HCT116 (cell line): ENCODE data around the gene RPL4. TPM values are rescaled to one million over a fixed set of nuclear protein-coding genes. Genes with fewer than 3 reads are reported as not detected.

ENCODE experiments used
- ATAC-seq: fragments of 200-7000 bp; cut with Tn5 transposase; 2 replicates; pipeline ENCODE4 v1.9.1; 2020; ENCODE audit warnings: mild to moderate bottlenecking, moderate library complexity
- Bru-seq: library from RNA; stranded (reverse); fragments of 400-500 nt; gene quantifications from one replicate; lab custom pipeline; 2021; lab: Mats Ljungman, UMichigan
- BruChase-seq, 2 experiments: library from RNA; stranded (reverse); fragments of 400-500 nt; gene quantifications; one replicate each; lab custom pipeline; 2021; lab: Mats Ljungman, UMichigan
- BruUV-seq: library from RNA; stranded (reverse); fragments of 400-500 nt; replicated peaks from 2 replicates; lab custom pipeline; 2021; lab: Mats Ljungman, UMichigan
- CTCF ChIA-PET: fragments of 300-600 bp; sonication (Branson Sonifier 250); formaldehyde crosslinking; loops from one replicate; lab custom pipeline; 2021; ENCODE audit warnings: antibody characterized with exemption; lab: Charles Lee
- POLR2A ChIA-PET: fragments of 300-600, 350-600 bp; sonication (Branson Sonifier 250); formaldehyde crosslinking; loops from one replicate; lab custom pipeline; 2021; ENCODE audit warnings: antibody characterized with exemption; lab: Charles Lee
- RAD21 ChIA-PET, 2 experiments: fragments of 300-600 bp; sonication (Branson Sonifier 250); formaldehyde crosslinking; loops; one replicate each; lab custom pipeline; 2023; ENCODE audit warnings: low total read pairs in 2 of 2; ENCODE audit not compliant: uncharacterized antibody in 2 of 2, unreplicated experiment in 2 of 2, low non-redundant PET in 1 of 2; lab: Charles Lee
- DNase-seq: peaks from one replicate; pipeline ENCODE4 v3.0.0-alpha.2; 2010; ENCODE audit warnings: low read depth, low spot score
- H2AFZ ChIP-seq: fragments of 200-600 bp; shearing (Covaris generic), sonication (generic); 2 replicates; pipeline ENCODE4 v1.6.1; 2017; ENCODE audit warnings: low read depth, mixed run types, mixed read lengths, antibody characterized with exemption, low read length; ENCODE audit not compliant: poor library complexity, severe bottlenecking
- H3K27ac ChIP-seq: 2 replicates; pipeline ENCODE4 v1.5.1; 2012; ENCODE audit warnings: low read depth, low read length
- H3K27me3 ChIP-seq: fragments of 200-600 bp; sonication (generic); 2 replicates; pipeline ENCODE4 v1.6.1; 2016; ENCODE audit warnings: mixed run types, low read length, mixed read lengths; ENCODE audit not compliant: insufficient read depth
- H3K36me3 ChIP-seq, 2 experiments: fragments of 200-500 bp in 1 of 2; fragments of 200-600 bp in 1 of 2; sonication (Bioruptor generic) in 1 of 2; sonication (generic) in 1 of 2; 2 replicates each; pipeline versions ENCODE4 v1.5.1 to v1.6.1; 2014 to 2016; ENCODE audit warnings: low read length in 2 of 2, inconsistent platforms in 1 of 2, mixed read lengths in 1 of 2, mixed run types in 1 of 2; ENCODE audit not compliant: insufficient read depth in 2 of 2, control insufficient read depth in 1 of 2
- H3K4me1 ChIP-seq, 2 experiments: fragments of 200-600 bp in 1 of 2; sonication (generic) in 1 of 2; 2 replicates each; pipeline versions ENCODE4 v1.5.1 to v1.6.1; 2012 to 2017; ENCODE audit warnings: low read length in 2 of 2, inconsistent platforms in 1 of 2, mild to moderate bottlenecking in 1 of 2, mixed read lengths in 1 of 2, mixed run types in 1 of 2, moderate library complexity in 1 of 2; ENCODE audit not compliant: insufficient read depth in 2 of 2, control insufficient read depth in 1 of 2
- H3K4me2 ChIP-seq: fragments of 200-600 bp; sonication (generic); 2 replicates; pipeline ENCODE4 v1.6.1; 2017; ENCODE audit warnings: mixed run types, low read length, mixed read lengths
- H3K4me3 ChIP-seq, 2 experiments: fragments of 200-600 bp in 1 of 2; sonication (generic) in 1 of 2; replicated peaks in 1 of 2; 2 replicates each; pipeline ENCODE4 v1.5.1; 2011 to 2016; ENCODE audit warnings: low read length in 2 of 2, control low read depth in 1 of 2, low read depth in 1 of 2, mild to moderate bottlenecking in 1 of 2, mixed read lengths in 1 of 2, mixed run types in 1 of 2
- H3K79me2 ChIP-seq: fragments of 200-600 bp; sonication (generic); 2 replicates; pipeline ENCODE4 v1.6.1; 2017; ENCODE audit warnings: mild to moderate bottlenecking, mixed run types, low read length, moderate library complexity, mixed read lengths; ENCODE audit not compliant: insufficient read depth
- H3K9ac ChIP-seq: fragments of 200-600 bp; sonication (generic); 2 replicates; pipeline ENCODE4 v1.6.1; 2016; ENCODE audit warnings: low read length, mixed read lengths
- H3K9me2 ChIP-seq: fragments of 200-600 bp; sonication (generic), shearing (Covaris generic); 2 replicates; pipeline ENCODE4 v1.6.1; 2017; ENCODE audit warnings: mixed run types, mild to moderate bottlenecking, moderate library complexity; ENCODE audit not compliant: insufficient read depth
- H3K9me3 ChIP-seq, 2 experiments: fragments of 200-500 bp in 1 of 2; fragments of 200-600 bp in 1 of 2; sonication (Bioruptor generic) in 1 of 2; sonication (generic) in 1 of 2; 2 replicates each; pipeline ENCODE4 v1.6.1; 2014 to 2017; ENCODE audit warnings: low read length in 2 of 2, mixed read lengths in 2 of 2, inconsistent platforms in 1 of 2, low read depth in 1 of 2, mild to moderate bottlenecking in 1 of 2, mixed run types in 1 of 2, moderate library complexity in 1 of 2; ENCODE audit not compliant: control insufficient read depth in 1 of 2, insufficient read depth in 1 of 2
- H4K20me1 ChIP-seq: fragments of 200-600 bp; sonication (generic), shearing (Covaris generic); 2 replicates; pipeline ENCODE4 v1.6.1; 2017; ENCODE audit warnings: mixed run types, mild to moderate bottlenecking, moderate library complexity; ENCODE audit not compliant: insufficient read depth
- CBX3 ChIP-seq: IDR thresholded peaks from 2 replicates; pipeline ENCODE4 v1.6.1; 2012; ENCODE audit warnings: low read depth
- CEBPB ChIP-seq: IDR thresholded peaks from 2 replicates; pipeline ENCODE4 v1.6.1; 2012; ENCODE audit warnings: low read depth
- CTCF ChIP-seq, 3 experiments: fragments of 200-600 bp in 1 of 3; sonication (generic) in 1 of 3; IDR thresholded peaks in 2 of 3; conservative IDR thresholded peaks in 1 of 3; 2 replicates each; pipeline ENCODE4 v1.5.1; 2012 to 2017; ENCODE audit warnings: low read depth in 2 of 3, low read length in 2 of 3, antibody characterized with exemption in 1 of 3, borderline replicate concordance in 1 of 3, control low read depth in 1 of 3, mild to moderate bottlenecking in 1 of 3, mixed read lengths in 1 of 3, mixed run types in 1 of 3, moderate library complexity in 1 of 3; ENCODE audit not compliant: insufficient read depth in 1 of 3
- EGR1 ChIP-seq: IDR thresholded peaks from 2 replicates; pipeline ENCODE4 v1.6.1; 2012; ENCODE audit warnings: low read depth
- ELF1 ChIP-seq: IDR thresholded peaks from 2 replicates; pipeline ENCODE4 v1.6.1; 2012; ENCODE audit warnings: low read depth, borderline replicate concordance
- EZH2phosphoT487 ChIP-seq: fragments of 200-600 bp; IDR thresholded peaks from 2 replicates; pipeline ENCODE4 v1.6.1; 2018; ENCODE audit warnings: antibody characterized with exemption, borderline replicate concordance
- FOSL1 ChIP-seq: IDR thresholded peaks from 2 replicates; pipeline ENCODE4 v1.6.1; 2012; ENCODE audit warnings: low read depth
- MAX ChIP-seq: IDR thresholded peaks from 2 replicates; pipeline ENCODE4 v1.6.1; 2012
- POLR2A ChIP-seq: IDR thresholded peaks from 2 replicates; pipeline ENCODE4 v1.7.0; 2011; ENCODE audit warnings: borderline replicate concordance; ENCODE audit not compliant: insufficient read depth, insufficient read length; ENCODE audit errors: extremely low read depth
- RAD21 ChIP-seq: IDR thresholded peaks from 2 replicates; pipeline ENCODE4 v1.6.1; 2012; ENCODE audit warnings: low read depth, mild to moderate bottlenecking
- SIN3A ChIP-seq: IDR thresholded peaks from 2 replicates; pipeline ENCODE4 v1.6.1; 2012; ENCODE audit warnings: low read depth
- TCF7L2 ChIP-seq: IDR thresholded peaks from 2 replicates; pipeline ENCODE4 v1.7.0; 2011; ENCODE audit warnings: borderline replicate concordance, inconsistent platforms; ENCODE audit not compliant: insufficient read depth, insufficient read length; ENCODE audit errors: extremely low read depth
- YY1 ChIP-seq: IDR thresholded peaks from 2 replicates; pipeline ENCODE4 v1.6.1; 2011; ENCODE audit warnings: low read length, low read depth, moderate library complexity, mild to moderate bottlenecking; ENCODE audit not compliant: insufficient replicate concordance; ENCODE audit errors: extremely low read depth
- ZBTB33 ChIP-seq: IDR thresholded peaks from 2 replicates; pipeline ENCODE4 v1.6.1; 2011; ENCODE audit warnings: mild to moderate bottlenecking, low read length, moderate library complexity; ENCODE audit not compliant: insufficient replicate concordance; ENCODE audit errors: extremely low read depth
- ZFX ChIP-seq: fragments of 450-650 bp; IDR thresholded peaks from 2 replicates; pipeline ENCODE4 v1.6.1; 2017
- ZNF274 ChIP-seq: fragments of 200-500 bp; sonication (Bioruptor generic); IDR thresholded peaks from 2 replicates; pipeline ENCODE4 v1.6.1; 2014; ENCODE audit warnings: mild to moderate bottlenecking, low read depth, low read length, inconsistent platforms
- intact Hi-C: fragments of 100-400 bp; cut with micrococcal nuclease; formaldehyde crosslinking; loops from 2 replicates; pipeline ENCODE4 v1.10.0; 2022
- long read RNA-seq: library from polyadenylated mRNA; unstranded; transcript quantifications from one replicate; pipeline ENCODE4 v2.0.0, GENCODE V29; 2021; ENCODE audit not compliant: unreplicated experiment
- polyA plus RNA-seq: library from polyadenylated mRNA; unstranded; fragments of >200 nt; gene quantifications from 2 replicates; pipeline ENCODE4 v1.2.1, GENCODE V29; 2012; ENCODE audit warnings: missing spikeins
- total RNA-seq: library from RNA; stranded (reverse); gene quantifications from one replicate; pipeline ENCODE4 v1.2.1, GENCODE V29; 2021; ENCODE audit not compliant: unreplicated experiment

Gene RPL4
- 3,818 TPM for total RNA-seq
- polyA plus RNA-seq = 5,600 and 5,800 TPM in 2 replicates
- percentile 98 among the genes with signal in this experiment for Bru-seq, nascent RNA
- percentile 99 among the genes with signal in this experiment for BruChase-seq, experiment 1, labeled RNA remaining after a 6-hour chase
- BruChase-seq, experiment 2, labeled RNA remaining after a 2-hour chase = percentile 98 among the genes with signal in this experiment
- long read RNA-seq, transcript RPL4-201 (10 exons, 2,769 nt) = major isoform, 2,488 of 2,724 reads
- long read RNA-seq, partial matches to known transcripts = 150 of 2,724 reads
- long read RNA-seq, other reads (novel, unspliced or antisense) = 84 of 2,724 reads

GRCh38 chr15:66504563-66505429 is at the start of gene RPL4, which contains the start of gene ZWILCH:
TSS of gene RPL4 (minus strand) at chr15:66504855. CDS start at chr15:66504790, 65 bp downstream.
TSS of gene ZWILCH (plus strand) at chr15:66505326. CDS start at chr15:66505339, 13 bp downstream.
- DNase-seq (peak; percentile 76), ATAC-seq (peak; percentile 82)
- peak within 1 kb of the TSS; percentile 93 for H2AFZ ChIP-seq
- H3K27ac ChIP-seq = peak within 1 kb of the TSS; percentile 86
- ChIA-PET CTCF (no interaction called here), POLR2A (interaction anchor here (0.8 to 1.0 kb wide), 4 partner anchors 10 to 62 kb away, joined by 3 read pairs; partner anchors contain the start of gene LCTL), RAD21 (no interaction called here)
- H3K4me3 ChIP-seq = peak within 1 kb of the TSS; percentile 90 to 98
- peaks cover 88% of the 10 kb centered on the region for H3K79me2 ChIP-seq
- peaks cover 46 to 47% of the 10 kb centered on the region in 2 experiments for H3K36me3 ChIP-seq
- peak within 1 kb of the TSS; percentile 99 for H3K9ac ChIP-seq
- intact Hi-C loops = no loop called here
- H3K9me2 ChIP-seq = no peaks in the 10 kb centered on the region
- H3K27me3 ChIP-seq = no peaks in the 10 kb centered on the region
- no peaks in the 10 kb centered on the region for H3K9me3 ChIP-seq
- peaks cover 4 to 27% of the 10 kb centered on the region in 2 experiments; a peak in 3 of 4 replicates for H3K4me1 ChIP-seq
- peaks cover 32% of the 10 kb centered on the region; the same call in 1 of the 2 replicates for H4K20me1 ChIP-seq
- peak within 1 kb of the TSS; percentile 86 for H3K4me2 ChIP-seq
- BruUV-seq = no TSS peak
- TF ChIP-seq EZH2phosphoT487 = no peak
- TF ChIP-seq EGR1 = no peak
- no peak for TF ChIP-seq CTCF (IDR thresholded peaks at IDR 0.05 in 2 of 3, conservative IDR thresholded peaks at IDR 0.05 in 1 of 3; ENCODE audit: borderline replicate concordance in 1 of 3, insufficient read depth in 1 of 3, low read depth in 2 of 3, low read length in 2 of 3)
- no peak for TF ChIP-seq ZFX
- TF ChIP-seq POLR2A = peak; percentile 93
- no peak; the same call in 1 of the 2 replicates for TF ChIP-seq FOSL1
- peak; percentile 81 for TF ChIP-seq MAX
- no peak for TF ChIP-seq CBX3
- no peak for TF ChIP-seq RAD21
- TF ChIP-seq SIN3A = peak; percentile 77
- no peak for TF ChIP-seq TCF7L2
- peak; percentile 39; the same call in 1 of the 2 replicates for TF ChIP-seq ELF1
- peak; percentile 88 for TF ChIP-seq ZBTB33
- no peak for TF ChIP-seq ZNF274
- no peak for TF ChIP-seq CEBPB
- TF ChIP-seq YY1 = peak; percentile 85
